GM10266 (cell line): ENCODE data around the gene RSPH9.

Experiments
- DNase-seq: peaks from one replicate; pipeline ENCODE4 v3.0.0; 2012; ENCODE audit errors: extremely low spot score
- TF ChIP-seq, protein P1 (sequence below): IDR thresholded peaks from 2 replicates; pipeline ENCODE4 v1.5.1; 2012; ENCODE audit warnings: mild to moderate bottlenecking, low read depth; ENCODE audit not compliant: control insufficient read depth, insufficient read depth; ENCODE audit errors: missing control alignments

RSPH9 gene, protein sequence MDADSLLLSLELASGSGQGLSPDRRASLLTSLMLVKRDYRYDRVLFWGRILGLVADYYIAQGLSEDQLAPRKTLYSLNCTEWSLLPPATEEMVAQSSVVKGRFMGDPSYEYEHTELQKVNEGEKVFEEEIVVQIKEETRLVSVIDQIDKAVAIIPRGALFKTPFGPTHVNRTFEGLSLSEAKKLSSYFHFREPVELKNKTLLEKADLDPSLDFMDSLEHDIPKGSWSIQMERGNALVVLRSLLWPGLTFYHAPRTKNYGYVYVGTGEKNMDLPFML

DNA sequence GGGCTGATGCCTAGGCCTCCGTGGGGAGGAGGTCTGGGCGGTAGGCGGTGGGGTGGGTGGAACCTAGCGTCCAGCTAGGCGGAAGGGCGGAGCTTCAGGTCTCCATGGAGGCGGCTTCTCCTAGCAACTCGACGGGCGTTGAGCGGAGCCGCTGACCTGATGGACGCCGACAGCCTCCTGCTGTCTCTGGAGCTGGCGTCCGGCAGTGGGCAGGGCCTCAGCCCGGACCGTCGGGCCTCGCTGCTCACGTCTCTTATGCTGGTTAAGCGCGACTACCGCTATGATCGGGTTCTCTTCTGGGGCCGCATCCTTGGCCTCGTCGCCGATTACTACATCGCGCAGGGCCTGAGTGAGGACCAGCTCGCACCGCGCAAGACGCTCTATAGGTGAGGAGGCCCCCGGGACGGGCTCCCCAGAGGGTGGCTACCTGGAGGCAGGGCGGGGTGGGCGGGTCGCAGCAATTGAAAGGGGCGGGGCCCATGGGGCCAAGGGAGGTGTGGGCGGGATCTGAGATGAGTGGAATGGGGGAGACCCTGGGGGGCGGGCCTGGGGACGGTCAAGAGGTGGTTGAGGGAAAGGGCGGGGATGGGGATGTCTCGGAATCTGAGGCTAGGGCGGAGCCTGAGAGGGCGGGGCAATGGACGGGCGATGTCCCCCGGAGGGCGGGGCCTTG, at the start of gene RSPH9:
Gene RSPH9 (plus strand): TSS at position 97 of the 673 bp plus-strand sequence. CDS start 63 bp downstream, at position 160.
- TF ChIP-seq, protein P1, sequence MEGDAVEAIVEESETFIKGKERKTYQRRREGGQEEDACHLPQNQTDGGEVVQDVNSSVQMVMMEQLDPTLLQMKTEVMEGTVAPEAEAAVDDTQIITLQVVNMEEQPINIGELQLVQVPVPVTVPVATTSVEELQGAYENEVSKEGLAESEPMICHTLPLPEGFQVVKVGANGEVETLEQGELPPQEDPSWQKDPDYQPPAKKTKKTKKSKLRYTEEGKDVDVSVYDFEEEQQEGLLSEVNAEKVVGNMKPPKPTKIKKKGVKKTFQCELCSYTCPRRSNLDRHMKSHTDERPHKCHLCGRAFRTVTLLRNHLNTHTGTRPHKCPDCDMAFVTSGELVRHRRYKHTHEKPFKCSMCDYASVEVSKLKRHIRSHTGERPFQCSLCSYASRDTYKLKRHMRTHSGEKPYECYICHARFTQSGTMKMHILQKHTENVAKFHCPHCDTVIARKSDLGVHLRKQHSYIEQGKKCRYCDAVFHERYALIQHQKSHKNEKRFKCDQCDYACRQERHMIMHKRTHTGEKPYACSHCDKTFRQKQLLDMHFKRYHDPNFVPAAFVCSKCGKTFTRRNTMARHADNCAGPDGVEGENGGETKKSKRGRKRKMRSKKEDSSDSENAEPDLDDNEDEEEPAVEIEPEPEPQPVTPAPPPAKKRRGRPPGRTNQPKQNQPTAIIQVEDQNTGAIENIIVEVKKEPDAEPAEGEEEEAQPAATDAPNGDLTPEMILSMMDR: no peak
- peak; percentile 66 for DNase-seq

DNA sequence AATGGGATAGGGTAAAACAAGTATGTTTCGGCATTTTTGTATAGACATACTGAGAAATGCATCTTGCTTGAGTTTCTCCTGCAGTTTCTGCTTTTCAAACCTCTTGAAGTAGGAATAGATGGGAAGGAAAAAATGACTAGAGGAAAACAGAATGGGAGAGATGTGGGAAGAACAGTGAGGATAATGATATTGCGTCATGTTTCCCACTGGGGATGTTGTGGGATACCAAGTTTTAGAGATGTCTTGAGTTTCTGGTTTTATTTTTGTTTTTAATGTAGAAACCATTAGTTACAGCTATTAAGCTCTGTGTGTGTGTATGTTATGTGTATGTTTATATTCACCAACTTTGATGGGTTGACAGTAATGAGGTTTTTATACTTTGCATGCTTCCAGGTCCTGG, 44.2 kb upstream of the RSPH9 start:
- DNase-seq: no peak

DNA sequence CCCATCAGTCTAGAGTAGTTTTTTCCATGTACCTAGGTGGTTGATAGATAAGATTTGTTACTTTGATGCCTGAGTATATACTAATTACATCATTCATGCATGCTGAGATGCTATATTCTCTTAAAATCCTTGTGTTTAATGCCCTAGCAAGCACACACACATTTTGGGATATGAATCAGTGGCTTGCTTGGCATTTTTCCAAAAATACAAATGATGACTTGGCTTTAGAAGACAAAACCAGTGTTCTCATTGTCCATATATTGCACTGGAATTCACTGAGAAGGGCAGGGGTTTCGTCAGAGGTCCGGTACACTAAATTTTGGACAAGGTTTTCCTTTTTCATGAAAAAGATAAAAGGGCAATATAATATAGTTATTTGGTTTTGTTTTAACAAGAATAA, 40.7 kb upstream of the RSPH9 start:
- DNase-seq: no peak
- TF ChIP-seq, protein P1: no peak

More for the DNA sequence above, 44.2 kb upstream of the RSPH9 start:
- TF ChIP-seq, protein P1: no peak

DNA sequence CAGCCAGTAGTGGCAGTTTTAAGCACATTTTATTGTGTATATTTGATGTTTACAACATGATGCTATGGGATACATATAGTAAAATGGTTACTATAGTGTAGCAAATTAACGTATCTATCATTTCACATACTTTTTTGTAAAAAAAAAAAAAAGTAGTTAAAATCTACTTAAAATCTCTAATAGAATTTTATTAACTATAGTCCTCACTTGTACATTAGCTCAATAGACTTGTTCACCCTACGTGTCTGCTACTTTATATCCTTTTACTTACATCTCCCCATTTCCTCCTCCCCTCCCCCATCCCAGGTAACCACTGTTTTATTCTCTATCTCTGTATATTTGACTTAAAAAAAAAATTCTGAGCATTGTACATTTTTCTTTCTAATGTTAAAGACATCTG, 38.8 kb upstream of the RSPH9 start:
- TF ChIP-seq, protein P1: no peak
- DNase-seq: no peak

DNA sequence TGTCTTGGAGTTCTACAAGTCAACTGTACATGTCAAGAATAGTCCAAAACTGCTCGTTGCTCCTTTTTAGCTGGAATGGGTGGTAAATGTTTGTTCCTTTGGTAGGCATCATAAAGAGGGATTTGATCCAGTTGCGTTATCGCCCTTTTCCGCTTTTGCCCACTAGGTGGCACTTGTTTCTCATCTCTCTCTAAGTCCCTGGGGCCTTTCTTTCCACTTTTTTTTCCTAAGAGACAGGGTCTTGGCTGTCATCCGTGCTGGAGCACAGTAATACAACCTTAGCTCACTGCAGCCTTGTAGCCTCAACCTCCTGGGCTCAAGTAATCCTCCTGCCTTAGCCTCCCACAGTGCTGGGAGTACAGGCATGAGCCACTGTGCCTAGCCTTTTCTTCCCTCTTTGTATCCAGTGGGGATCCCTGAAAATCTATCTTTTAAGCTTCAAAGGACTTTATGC, 36.5 kb upstream of the RSPH9 start:
- TF ChIP-seq, protein P1: peak; percentile 70
- peak; percentile 63 for DNase-seq

DNA sequence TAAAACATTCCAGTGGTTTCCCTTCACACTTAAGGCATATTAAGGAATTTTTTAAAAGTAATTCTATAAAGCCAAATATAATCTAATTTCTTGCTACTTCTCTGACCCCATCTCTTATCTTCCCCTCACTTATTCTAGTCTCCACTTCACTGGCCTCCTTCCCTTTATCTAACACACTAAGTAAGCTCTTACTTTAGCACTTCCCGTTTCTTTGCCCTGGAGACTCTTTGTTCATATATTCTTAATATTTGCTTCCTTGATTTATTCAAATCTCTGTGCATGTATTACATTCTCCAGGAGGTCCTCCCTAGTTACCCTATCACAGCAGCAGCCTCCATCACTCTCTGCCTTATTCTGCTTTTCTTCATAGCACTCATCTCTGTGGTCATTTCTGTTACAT, 36.0 kb upstream of the RSPH9 start:
- TF ChIP-seq, protein P1: no peak
- no peak for DNase-seq

DNA sequence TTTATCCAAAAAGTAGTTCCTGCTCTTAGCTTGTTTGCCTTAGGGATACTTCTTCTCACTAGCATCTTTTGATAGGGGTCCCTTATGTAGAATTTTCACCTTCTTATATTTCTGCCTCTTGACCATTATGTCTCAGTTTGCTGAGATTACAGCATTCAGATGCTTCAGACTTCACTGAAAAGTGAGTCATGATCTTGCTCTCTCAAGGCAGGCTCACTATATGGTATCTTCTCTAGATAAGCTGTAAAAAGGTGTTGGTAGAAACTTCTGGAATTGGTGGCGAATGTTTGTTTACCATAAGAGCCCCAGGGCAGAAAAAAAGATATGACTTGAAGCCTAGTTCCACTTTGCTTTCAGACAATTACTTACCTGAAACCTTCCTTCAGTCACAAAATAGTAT, 35.4 kb upstream of the RSPH9 start:
- DNase-seq: no peak
- TF ChIP-seq, protein P1: no peak
